HG03432 (cell line): ENCODE data around the gene GPBAR1.

Experiments
- ATAC-seq: cut with Tn5 transposase; IDR thresholded peaks from one replicate; pipeline ENCODE4 v1.9.1; 2021; ENCODE audit warnings: mild to moderate bottlenecking, moderate library complexity; ENCODE audit not compliant: unreplicated experiment

The GPBAR1 gene, protein sequence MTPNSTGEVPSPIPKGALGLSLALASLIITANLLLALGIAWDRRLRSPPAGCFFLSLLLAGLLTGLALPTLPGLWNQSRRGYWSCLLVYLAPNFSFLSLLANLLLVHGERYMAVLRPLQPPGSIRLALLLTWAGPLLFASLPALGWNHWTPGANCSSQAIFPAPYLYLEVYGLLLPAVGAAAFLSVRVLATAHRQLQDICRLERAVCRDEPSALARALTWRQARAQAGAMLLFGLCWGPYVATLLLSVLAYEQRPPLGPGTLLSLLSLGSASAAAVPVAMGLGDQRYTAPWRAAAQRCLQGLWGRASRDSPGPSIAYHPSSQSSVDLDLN

DNA sequence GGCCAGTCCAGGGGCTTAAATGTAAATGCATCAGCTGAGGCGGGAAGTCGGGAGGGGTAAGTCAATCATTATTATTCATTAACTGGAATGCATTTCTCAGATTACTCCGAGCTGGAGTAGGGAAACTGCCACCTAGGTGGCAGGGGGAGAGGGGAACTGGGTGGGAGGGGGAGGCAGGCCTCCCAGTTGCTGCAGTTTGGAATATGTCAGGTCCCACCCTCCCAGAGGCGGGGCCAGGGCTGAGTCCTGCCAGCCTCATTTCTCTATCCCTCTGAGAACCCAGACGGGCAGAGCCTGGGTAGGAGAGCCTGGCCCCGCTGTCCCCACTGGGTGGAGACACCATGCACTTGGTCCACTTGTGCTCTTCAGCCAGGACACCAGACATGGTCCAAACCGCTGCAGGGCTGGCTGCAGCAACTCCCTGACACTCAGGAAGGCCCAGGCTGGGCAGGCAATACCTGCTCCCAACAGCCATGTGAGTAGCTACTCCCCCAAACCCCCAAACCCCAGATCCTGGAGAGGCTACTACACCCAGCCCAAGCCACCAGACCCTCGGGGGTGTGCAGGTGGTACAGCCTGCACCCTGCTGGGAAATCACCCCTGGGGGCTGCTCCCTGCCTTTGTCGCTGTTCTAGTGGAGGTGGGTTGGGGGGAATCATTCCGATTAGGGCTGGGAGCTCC is at the start of gene GPBAR1:
TSS of gene GPBAR1 (plus strand) at position 274 of the 681 bp plus-strand sequence. CDS start 1,710 bp downstream, outside the sequence.
- no peak for ATAC-seq

DNA sequence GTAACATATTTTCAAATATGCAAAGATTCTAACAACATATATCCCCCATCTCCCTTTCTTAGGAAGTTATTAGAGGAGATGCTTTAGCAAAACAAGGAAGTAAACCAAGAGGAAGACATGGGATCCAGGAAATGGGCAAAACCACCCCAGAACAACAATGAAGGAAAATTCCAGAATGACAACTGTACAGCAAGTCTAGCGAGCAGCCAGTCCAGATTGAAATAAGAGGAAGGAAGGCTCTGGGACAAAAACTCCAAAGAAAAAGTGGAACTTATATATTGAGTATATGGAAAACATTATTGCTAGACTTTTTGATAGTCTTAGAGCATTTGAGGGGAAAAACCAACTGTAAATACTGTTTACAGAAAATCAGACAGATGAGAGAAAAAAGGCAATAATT is 46.7 kb upstream of the GPBAR1 start:
- no peak for ATAC-seq

DNA sequence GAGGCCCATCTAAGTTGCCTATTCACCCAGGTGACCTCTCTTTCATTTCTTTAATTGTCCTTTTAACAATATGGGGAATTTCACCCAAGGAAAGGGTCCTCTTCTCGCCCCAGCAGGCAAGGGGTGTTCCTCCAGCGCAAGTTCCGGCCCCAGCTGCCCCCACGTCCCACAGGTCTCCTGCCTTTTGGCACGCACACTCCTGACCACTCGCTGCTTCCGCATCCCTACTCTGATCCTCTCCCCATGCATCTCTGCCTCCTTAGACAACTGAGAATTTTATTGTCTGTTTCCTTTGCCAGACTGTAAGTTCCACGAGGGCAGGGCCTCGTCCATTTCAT is 44.5 kb upstream of the GPBAR1 start:
- ATAC-seq, result no peak

DNA sequence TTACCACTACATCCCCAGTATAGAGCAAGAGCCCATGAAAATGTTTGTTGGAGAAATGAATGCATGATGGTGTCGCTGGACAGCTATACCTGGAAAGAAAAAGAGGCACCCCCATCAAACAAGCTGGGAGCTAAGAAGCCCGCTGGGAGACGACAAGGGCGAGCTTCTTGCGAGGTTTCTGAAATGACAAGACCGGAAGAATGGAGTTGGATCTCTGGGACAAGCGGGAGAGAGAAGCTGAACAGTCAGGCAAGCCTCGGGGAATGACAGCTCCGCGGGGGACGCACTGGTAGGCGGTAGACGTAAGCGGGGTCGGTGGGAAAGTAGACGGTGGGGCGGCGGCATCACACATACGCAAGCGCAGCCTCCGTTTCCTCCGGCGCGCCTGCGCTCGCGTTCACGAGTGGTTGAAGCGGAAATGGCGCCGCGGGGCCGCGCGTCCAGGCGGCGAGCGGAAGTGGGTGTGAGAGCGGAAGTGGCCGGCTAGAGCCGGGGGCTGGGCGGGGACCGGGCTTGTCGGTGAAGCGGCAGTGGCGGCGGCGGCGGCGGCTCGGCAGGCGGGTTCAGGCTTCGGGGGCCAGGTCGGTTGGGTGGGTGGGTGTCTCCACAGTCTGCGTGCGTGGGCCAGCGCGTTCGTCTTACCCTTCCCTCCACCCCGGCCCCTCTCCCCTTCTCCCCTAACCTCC is 44.0 kb upstream of the GPBAR1 start, which contains the start of gene ARPC2:
TSS of gene ARPC2 (plus strand) at position 516 of the 686 bp plus-strand sequence. CDS start 282 bp downstream, outside the sequence.
- peak; percentile 80 for ATAC-seq

DNA sequence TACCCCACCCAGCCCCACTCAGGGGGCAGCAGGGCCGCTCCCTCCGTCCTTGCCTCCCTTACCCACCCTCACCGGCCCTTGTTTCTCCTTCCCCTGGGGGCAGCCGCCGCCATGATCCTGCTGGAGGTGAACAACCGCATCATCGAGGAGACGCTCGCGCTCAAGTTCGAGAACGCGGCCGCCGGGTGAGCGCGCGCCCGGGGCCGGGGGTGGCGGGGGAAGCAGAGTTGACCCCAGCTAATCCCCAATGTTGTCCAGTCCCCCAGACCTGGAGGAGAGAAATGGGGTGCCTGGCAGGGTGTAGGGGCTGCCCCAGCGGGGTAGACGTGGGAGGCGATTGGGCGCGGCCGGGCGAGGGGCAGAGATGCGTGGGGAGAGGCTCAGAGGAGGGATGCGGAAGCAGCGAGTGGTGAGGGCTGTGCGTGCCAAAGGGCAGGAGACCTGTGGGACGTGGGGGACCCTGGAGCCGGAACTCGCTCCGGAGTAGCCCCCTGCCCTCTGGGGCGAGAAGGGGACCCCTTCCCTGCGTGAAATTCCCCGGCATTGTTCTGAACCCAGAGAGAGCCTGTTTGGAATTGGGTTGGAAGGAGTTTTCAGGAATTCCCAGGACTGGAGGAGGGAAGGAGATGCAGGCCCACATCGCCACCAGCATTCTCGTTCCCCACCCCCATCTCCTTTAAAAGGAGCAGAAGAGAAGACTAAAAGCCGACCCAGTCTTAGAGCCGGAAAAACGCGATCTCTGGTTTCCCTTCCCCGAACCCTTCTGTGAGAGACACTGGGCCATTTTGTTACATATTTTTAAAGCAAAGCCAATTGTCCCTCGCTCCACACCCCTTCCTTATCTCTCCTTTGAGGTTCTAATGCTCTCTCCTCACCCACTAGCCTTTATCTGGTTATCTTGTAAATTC is 43.2 kb upstream of the GPBAR1 start:
- ATAC-seq, result peak; percentile 40

DNA sequence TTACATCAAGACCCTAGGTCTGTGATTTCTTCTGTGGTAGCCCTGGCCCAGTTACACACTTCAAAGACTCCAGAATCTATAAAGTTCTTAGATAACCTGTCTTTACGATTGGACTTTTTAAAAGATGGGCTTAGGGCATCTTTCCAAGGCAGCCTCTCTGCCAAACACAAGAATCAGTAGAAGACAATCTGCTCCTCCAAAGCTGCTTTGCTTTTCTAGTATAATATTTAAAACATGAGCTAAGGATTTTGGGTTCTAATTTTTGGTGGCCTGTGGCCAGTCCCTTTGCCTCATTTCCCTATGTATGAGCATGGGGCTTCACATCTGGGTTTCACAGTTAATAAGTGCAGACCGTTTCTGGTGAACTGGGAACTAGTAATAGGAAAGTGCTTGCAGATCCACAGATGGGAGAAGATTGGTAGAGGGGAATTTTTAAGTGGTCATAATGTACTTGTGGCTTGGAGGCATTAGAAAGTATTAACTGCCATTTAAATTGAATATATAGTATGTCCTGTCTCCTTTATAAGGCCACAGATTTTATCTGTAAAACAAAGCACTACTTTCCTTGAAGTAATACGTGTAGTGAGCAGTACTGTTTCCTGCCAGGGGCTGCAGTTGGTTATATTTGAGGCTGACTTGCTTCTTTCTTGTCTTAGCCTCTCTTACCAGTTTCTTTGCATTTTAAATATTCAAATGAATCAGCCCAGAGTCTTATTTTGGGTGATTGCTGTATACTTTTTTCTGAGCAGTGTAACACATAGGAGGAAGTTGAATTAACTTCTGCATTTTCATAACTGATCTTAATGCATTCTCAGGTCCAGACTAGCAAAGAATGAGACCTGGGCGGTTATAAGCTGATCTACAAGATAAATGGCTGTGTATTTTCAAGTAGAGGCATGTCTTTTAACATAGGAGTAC is 42.3 kb upstream of the GPBAR1 start:
- peak; percentile 35 for ATAC-seq

DNA sequence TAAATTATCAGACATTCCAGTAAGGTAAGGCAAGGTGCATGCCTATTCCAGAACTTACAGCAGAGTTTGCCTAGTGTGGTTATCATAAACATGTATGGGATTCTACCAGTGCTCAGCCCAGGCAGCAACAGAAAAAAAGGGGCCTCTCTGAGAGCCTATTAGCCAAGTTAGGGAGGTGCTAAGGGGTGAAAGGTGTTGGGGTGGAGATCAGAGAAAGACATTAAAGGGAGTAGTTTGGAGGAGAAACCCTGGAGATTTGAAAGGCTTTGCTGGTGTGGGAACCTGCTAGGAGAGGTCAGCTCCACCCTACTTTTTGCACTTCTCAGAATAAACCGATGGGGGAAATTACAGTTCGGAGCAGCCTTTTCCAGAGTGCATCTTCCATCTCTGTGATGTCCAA is 40.9 kb upstream of the GPBAR1 start:
- no peak for ATAC-seq

DNA sequence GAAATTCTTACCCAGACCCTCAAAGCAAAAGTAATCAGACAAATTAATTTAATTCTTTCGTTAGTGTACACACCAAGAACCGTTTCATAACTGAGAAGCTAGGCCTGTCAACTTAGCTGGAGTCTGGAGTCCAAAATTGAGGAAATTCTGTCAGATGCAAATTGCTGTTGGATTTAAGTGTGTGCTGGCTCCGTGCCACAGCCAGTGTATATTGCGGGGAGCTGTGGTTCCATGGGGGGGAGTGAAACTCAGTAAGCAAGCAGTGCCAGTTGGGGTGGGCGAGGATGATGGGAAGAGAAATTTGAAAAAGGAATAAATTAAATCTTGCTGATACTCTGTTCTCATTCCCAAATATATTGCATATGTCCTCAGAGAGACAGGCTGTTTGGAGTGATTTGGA is 39.8 kb upstream of the GPBAR1 start:
- ATAC-seq, result no peak

DNA sequence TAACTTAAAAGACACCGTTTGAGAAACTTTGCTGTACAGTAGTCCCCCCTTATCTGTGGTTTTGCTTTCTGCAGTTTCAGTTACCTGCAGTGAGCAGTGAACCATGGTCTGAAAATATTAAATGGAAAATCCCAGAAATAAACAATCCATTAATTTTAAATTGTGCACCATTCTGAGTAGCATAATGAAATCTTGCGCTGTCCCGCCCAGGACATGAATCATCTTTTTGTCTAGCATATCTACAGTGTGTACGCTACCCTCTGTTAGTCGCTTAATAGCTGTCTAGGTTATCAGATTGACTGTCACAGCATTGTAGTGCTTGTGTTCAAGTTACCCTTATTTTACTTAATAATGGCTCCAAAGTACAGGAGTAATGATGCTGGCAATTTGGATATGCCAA is 37.8 kb upstream of the GPBAR1 start:
- ATAC-seq, result peak; percentile 16

DNA sequence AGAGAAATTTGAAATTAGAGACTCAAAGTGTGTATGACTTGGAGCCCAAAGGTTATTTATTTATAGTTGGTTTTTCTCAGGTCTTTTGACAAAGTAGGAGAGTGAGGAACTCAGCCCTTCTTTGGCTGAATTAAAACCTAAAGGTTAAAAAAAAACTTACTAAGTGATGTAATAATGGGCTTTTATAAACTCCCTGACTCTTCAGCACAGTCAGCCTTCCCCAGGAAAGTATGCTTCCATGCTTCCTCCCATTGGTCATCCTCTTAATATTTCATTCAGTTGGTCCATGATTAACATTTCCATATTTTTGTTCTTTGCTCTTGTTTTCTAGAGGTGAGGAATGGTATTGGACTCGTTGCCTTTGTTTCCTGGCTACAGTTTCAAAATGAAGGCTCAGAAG is 36.6 kb upstream of the GPBAR1 start:
- ATAC-seq, result no peak

DNA sequence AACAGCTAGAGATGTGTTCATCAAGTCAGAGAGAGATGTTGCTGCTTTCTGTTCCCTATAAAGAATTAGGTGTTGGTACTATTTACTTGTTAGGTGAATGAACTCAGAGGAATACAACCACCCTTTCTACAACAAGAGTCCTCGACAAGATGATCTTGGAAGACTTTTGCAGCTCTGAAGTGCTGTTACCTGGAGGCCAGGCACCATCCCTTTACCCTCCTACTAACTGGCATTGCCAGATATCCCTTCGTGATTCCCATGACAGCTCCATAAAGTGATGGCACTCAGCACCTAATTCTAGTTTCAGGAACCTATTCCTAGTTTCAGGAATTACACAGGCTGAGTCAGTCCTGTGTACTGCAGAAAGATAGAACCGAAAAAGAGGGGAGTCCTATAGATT is 33.9 kb upstream of the GPBAR1 start:
- ATAC-seq, result no peak

DNA sequence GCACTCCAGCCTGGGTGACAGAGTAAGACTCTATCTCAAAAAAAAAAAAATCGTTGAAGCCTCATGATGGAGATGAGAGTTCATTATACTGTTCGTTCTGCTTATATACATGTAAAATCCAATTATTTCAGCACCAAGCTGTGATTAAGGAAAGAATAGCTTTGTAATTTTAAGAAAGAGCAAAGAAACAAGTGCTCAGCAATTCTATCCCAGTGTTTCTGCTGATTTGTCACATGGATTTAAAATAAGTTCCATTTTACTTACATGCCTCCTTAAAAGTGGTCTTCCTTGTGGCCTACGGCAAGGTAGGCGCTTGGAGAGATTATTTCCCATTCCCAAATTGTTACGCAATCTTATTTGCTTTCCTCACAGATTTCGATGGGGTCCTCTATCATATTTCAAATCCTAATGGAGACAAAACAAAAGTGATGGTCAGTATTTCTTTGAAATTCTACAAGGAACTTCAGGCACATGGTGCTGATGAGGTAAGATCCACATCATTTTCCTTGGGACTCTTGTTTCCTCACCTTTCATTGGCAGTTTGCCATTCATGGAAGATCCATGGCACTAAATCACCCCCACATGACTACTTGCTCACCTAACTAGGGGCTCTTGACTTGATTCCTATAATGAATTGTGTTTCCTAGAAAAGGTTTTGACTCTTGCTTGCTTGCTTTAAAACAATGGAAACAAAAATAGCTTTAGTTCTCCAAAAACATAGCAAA is 32.3 kb upstream of the GPBAR1 start:
- no peak for ATAC-seq

DNA sequence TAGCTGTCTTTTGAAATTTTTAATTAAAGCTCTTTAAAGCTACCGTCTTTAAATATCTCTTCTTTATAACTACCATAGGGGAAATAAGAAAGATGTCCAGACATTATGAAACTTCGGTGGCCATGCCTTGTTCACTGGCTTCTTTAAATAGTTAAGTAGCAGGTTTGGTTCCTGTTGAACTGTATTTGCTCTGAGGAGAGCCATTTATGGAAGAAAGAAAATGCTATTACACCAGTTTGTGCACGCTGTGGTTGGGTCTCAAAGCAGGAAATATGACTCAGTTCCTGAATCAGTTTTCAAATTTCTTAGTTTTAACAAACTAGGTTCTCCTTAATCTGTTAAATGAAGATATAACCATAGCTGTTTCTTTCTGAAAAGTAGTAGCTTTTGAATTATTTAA is 31.6 kb upstream of the GPBAR1 start:
- peak; percentile 94 for ATAC-seq

DNA sequence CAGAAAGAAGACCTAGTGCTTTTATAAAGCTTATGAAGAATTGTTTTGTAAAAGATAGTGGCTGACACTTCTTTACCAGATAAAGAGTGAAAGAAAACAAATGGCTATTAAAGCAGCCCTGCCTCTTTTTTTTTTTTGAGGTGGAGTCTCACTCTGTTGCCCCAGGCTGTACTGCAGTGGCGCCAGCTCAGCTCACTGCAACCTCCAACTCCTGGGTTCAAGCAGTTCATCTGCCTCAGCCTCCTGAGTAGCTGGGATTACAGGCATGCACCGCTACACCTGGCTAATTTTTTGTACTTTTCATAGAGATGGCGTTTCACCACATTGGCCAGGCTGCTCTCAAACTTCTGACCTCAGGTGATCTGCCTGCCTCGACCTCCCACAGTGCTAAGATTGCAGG is 31.0 kb upstream of the GPBAR1 start:
- no peak for ATAC-seq

DNA sequence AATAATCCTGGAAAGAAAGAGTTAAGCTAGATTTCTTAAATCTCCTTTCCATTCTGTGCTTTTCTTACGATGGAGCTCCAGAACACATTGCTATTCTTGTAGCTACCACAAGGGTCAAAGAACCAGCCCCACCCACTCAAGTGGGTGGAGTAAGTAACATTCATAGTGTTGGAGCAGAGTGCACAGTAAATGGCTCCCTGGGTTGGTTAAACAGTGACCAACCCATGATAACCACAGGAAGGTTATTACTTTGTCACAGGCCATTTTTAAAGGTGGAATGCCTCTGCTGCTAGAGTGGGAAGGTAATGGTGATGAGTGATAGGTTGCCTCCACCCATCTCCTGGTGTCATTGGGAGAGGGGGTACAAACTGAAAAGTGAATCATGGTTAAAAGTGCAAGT is 29.9 kb upstream of the GPBAR1 start:
- ATAC-seq, result peak; percentile 49

DNA sequence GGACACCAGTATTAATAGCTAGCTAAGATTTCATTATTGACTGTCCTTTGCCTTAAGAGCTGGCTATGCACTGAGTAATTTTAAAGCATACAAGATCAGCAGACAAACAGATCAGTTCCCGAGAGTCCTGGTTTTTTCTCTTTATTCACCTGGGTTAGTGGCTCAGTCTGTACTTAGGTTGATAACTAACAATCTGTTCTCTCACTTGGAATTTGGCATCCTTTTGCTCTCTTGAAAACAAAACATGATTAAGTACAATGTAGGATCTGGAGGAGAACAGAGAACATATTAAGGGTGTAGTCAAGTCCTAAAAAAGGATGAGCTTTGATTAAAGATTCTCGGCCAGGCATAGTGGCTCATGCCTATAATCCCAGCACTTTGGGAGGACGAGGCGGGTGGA is 27.3 kb upstream of the GPBAR1 start:
- ATAC-seq, result no peak

DNA sequence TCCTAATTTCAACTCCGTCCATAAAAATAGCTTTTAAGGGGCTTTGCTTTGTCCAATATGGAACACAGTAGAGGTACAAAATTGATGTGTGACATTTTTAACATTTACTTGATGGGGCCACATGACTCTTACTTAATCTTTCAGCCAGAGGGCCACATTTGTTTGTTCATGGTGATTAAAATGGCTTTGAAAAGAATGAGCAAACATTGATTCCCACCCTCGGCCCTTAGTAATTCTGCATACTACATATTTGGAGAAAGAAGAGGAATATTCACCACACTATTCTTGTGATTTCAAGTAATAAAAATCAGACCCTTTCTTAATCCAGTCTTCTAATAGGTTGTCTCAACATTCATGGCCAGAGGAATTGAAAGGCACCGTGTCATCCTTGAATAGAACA is 26.3 kb upstream of the GPBAR1 start:
- ATAC-seq, result no peak

DNA sequence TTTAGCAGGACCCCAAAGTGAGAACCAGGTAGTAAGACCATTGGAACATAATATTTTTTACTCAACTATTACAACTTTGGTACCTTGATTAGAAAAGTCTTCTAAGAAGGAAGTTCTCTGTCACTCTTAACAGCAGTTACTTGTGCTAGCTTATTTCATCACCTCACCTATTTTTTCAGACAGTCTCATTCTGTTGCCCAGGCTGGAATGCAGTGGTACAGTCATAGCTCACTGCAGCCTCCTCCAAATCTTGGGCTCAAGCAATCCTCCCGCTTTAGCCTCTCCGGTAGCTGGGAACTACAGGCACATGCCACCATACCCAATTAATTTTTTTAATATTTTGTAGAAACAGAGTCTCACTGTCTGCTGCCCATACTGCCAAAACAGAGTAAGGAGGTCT is 25.8 kb upstream of the GPBAR1 start:
- ATAC-seq, result no peak

DNA sequence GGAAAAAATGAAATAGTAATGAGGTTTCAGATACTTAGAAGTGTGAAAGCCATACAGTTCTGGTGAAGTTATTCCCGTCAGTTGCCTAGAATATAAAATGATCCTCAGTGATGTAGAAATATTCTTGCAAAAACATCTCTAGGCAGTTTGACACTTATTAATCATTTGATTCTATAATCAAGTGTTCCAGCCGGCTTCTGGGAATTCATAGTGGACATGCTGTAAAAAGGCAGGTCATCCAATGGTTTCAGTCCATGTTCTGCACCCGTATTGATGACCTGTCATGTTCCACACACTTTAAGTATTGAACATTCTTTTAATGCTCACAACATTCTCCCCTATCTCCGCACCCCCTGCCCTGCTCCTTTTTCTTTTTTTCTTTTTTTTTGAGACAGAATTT is 24.0 kb upstream of the GPBAR1 start:
- no peak for ATAC-seq
